Smooth muscle cell (in vitro differentiated cells): ENCODE data around the gene SELENOO. TPM values are rescaled to one million over a fixed set of nuclear protein-coding genes. Genes with fewer than 3 reads are reported as not detected.

Source experiments
- DNase-seq: peaks from one replicate; lab custom pipeline; 2025; ENCODE audit not compliant: unreplicated experiment; lab: John Stamatoyannopoulos, UW
- H2AFZ ChIP-seq: fragments of 200-600 bp; sonication (generic); 2 replicates; pipeline ENCODE4 v1.6.0; 2016; ENCODE audit warnings: antibody characterized with exemption, low read depth, mild to moderate bottlenecking
- H3F3A ChIP-seq: fragments of 200-600 bp; sonication (generic); 2 replicates; pipeline ENCODE4 v1.6.0; 2017; ENCODE audit warnings: antibody characterized with exemption, low read depth
- H3K27ac ChIP-seq: fragments of 200-600 bp; sonication (generic); 2 replicates; pipeline ENCODE4 v1.5.1; 2016; ENCODE audit warnings: low read depth, mild to moderate bottlenecking
- H3K27me3 ChIP-seq: fragments of 200-600 bp; sonication (generic); 2 replicates; pipeline ENCODE4 v1.6.1; 2016; ENCODE audit warnings: low read depth, mild to moderate bottlenecking
- H3K36me3 ChIP-seq: fragments of 200-600 bp; sonication (generic); 2 replicates; pipeline ENCODE4 v1.5.1; 2016; ENCODE audit warnings: low read depth
- H3K4me1 ChIP-seq: fragments of 200-600 bp; sonication (generic); 2 replicates; pipeline ENCODE4 v1.5.1; 2016; ENCODE audit warnings: low read depth
- H3K4me2 ChIP-seq: fragments of 200-600 bp; sonication (generic); 2 replicates; pipeline ENCODE4 v1.6.0; 2016; ENCODE audit warnings: mild to moderate bottlenecking
- H3K4me3 ChIP-seq: fragments of 200-600 bp; sonication (generic); 2 replicates; pipeline ENCODE4 v1.5.1; 2016; ENCODE audit warnings: mild to moderate bottlenecking
- H3K79me2 ChIP-seq: fragments of 200-600 bp; sonication (generic); 2 replicates; pipeline ENCODE4 v1.6.0; 2016; ENCODE audit warnings: low read depth, mild to moderate bottlenecking
- H3K9ac ChIP-seq: fragments of 200-600 bp; sonication (generic); 2 replicates; pipeline ENCODE4 v1.6.0; 2016; ENCODE audit warnings: low read depth
- H3K9me3 ChIP-seq: fragments of 200-600 bp; sonication (generic); replicated peaks from 2 replicates; pipeline ENCODE4 v1.5.1; 2016; ENCODE audit warnings: low read depth
- H4K20me1 ChIP-seq: fragments of 200-600 bp; sonication (generic); 2 replicates; pipeline ENCODE4 v1.6.0; 2016; ENCODE audit warnings: low read depth
- CTCF ChIP-seq: fragments of 200-600 bp; sonication (generic); IDR thresholded peaks from 2 replicates; pipeline ENCODE4 v1.5.1; 2017; ENCODE audit warnings: borderline replicate concordance, mild to moderate bottlenecking, antibody characterized with exemption; ENCODE audit not compliant: insufficient read depth, poor library complexity, severe bottlenecking
- WGBS: methylation state at CpG from one replicate; pipeline ENCODE4 v1.1.7; 2016; ENCODE audit warnings: low lambda C conversion rate; 5-methylcytosine and 5-hydroxymethylcytosine counted together
- polyA plus RNA-seq: library from polyadenylated mRNA; unstranded; fragments of >200 nt; fragmentation: Nextera tagmentation; extraction: Ambion mirVana; gene quantifications from 2 replicates; pipeline ENCODE4 v1.2.1, GENCODE V29; 2016
- total RNA-seq: library from RNA; depleted of rRNA; stranded (reverse); fragments of >200 nt; gene quantifications from 2 replicates; pipeline ENCODE4 v1.2.3, GENCODE V29; 2014

SELENOO gene
- total and polyA plus RNA-seq, 2 experiments from 2014 or later: 9.0 to 21.3 TPM

- H3K27me3 ChIP-seq: no peaks in the 10 kb centered on the region
- no peaks in the 10 kb centered on the region for H3K9me3 ChIP-seq
- no peaks in the 10 kb centered on the region for H3K36me3 ChIP-seq
- H3K4me2 ChIP-seq: peak overlapping the region; percentile 97
- H3K9ac ChIP-seq: no peak overlapping the region
- no peaks in the 10 kb centered on the region for H3K79me2 ChIP-seq
- peaks cover 7% of the 10 kb centered on the region for H4K20me1 ChIP-seq
- DNase-seq: no peak
- WGBS: 19% methylated on average over 29 of the region's 36 CpGs
- peaks cover 9% of the 10 kb centered on the region for H3K4me1 ChIP-seq
- peak overlapping the region; percentile 70 for H3K4me3 ChIP-seq
- H3K27ac ChIP-seq: no peak overlapping the region
- TF ChIP-seq CTCF: no peak
- H2AFZ ChIP-seq: no peak overlapping the region
- H3F3A ChIP-seq: peaks cover 26% of the 10 kb centered on the region
These were observed 50.8 kb downstream of the SELENOO start for GRCh38 chr22:50251477-50252081.

- 65% methylated on average over 25 of the region's 25 CpGs for whole genome bisulfite sequencing
- no peak overlapping the region for H2AFZ ChIP-seq
These were observed 51.6 kb downstream of the SELENOO start for GRCh38 chr22:50252082-50253045.

GRCh38 chr22:50253046-50253915, 52.5 kb downstream of the SELENOO start:
- WGBS: 92% methylated on average over 22 of the region's 22 CpGs
- H2AFZ ChIP-seq: no peak overlapping the region

More at GRCh38 chr22:50252082-50253045, 51.6 kb downstream of the SELENOO start:
- Histone ChIP-seq H3K27me3 (no peaks in the 10 kb centered on the region), H3K27ac (no peak overlapping the region), H3K79me2 (no peaks in the 10 kb centered on the region), H3K36me3 (no peaks in the 10 kb centered on the region), H3K4me1 (peaks cover 9% of the 10 kb centered on the region), H3K9me3 (no peaks in the 10 kb centered on the region), H3K9ac (no peak overlapping the region), H3K4me3 (no peak overlapping the region), H3F3A (peaks cover 26% of the 10 kb centered on the region), H3K4me2 (no peak overlapping the region), H4K20me1 (peaks cover 7% of the 10 kb centered on the region)
- TF ChIP-seq CTCF: peak; percentile 59
- peak; percentile 23 for DNase-seq

More at GRCh38 chr22:50253046-50253915, 52.5 kb downstream of the SELENOO start:
- Histone ChIP-seq H3K4me3 (no peak overlapping the region), H3F3A (peaks cover 26% of the 10 kb centered on the region), H3K4me1 (peaks cover 9% of the 10 kb centered on the region), H3K9me3 (no peaks in the 10 kb centered on the region), H3K4me2 (no peak overlapping the region), H3K9ac (no peak overlapping the region), H3K79me2 (no peaks in the 10 kb centered on the region), H3K27ac (no peak overlapping the region), H4K20me1 (peaks cover 7% of the 10 kb centered on the region), H3K36me3 (no peaks in the 10 kb centered on the region), H3K27me3 (no peaks in the 10 kb centered on the region)
- DNase-seq: no peak
- no peak for TF ChIP-seq CTCF
